Tongue (tissue), 2 donors: ENCODE measurements around the gene AFTPH. TPM values are rescaled to one million over a fixed set of nuclear protein-coding genes. Genes with fewer than 3 reads are reported as not detected.
"Not testable (repeated sequence)": the region's sequence is repeated elsewhere in the genome, so short reads cannot be mapped to it uniquely, and the experiment has no call there.

Experiments used
- DNase-seq: peaks from one replicate; pipeline ENCODE4 v3.0.0-alpha.2; 2015
- total RNA-seq: library from RNA; depleted of rRNA; stranded (reverse); fragments of >200 nt; gene quantifications from one replicate; pipeline ENCODE4 v1.2.3, GENCODE V29; 2014

AFTPH gene
- total RNA-seq, 1 donor from 2014 or later = 38.9 TPM

- DNase-seq = no peak
Measured at GRCh38 chr2:64500549-64500948, 23.6 kb upstream of the AFTPH start.

DNA sequence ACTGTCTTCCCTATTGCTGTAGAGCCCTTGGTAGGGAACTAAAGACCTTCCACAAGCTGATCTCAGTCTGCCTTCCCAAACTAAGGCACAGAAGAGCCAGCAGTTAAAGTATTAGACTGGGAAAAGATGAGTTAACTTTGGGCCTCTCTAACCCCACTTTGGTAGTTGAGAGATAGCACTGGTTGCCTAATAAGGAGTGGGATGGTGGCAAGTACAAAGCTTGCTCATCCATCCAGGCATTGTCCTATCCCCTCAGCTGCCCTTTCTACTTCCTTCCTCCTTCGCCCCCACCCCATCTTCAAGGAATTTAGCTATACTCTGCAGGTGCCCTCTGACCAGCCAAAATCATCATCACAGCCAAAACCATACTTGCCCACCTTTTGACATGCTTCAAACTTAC is 22.2 kb upstream of the AFTPH start:
- DNase-seq = no peak

- DNase-seq = no peak
Measured at GRCh38 chr2:64502860-64503259, 21.3 kb upstream of the AFTPH start.

- no peak for DNase-seq
Measured at GRCh38 chr2:64504774-64505720, 19.1 kb upstream of the AFTPH start.

DNA sequence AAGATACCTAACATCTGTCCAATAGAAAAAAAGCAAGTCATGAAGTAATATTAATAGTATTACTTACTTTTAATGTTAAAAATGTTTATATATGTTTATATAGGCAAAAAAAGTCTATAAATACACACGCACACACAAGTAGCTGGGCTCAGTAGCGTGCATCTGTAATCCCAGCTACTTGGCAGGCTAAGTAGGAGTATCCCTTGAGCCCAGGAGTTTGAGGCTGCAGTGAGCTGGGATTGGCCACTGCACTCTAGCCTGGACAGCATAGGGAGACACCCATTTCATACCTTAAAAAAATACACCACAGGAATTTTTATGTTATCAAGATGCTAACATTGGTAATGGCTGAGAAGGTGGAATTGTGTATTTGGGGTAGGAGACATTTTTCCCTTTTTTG is 17.4 kb upstream of the AFTPH start:
- DNase-seq = no peak

DNA sequence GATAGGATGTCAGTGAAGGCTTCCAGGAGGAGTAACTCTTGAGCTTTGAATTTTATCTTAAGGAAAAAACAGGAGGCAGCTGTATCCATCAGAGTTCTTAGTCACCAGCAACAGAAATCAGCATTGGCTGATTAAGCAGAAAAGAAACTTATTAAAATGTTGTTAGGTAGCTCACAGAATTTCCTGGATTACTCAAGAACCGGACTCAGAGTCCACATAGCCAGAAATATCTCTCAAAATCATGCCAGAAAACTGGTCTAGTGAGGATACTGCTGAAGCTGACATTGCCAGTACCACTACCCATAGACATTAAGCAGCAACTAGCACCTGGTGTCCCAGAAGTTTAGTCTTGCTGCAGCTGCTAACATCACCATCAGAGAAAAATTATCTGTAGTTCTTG is 10.1 kb upstream of the AFTPH start:
- no peak for DNase-seq

GRCh38 chr2:64515086-64515485 is 9.0 kb upstream of the AFTPH start:
- no peak for DNase-seq

- peak; percentile 36 for DNase-seq
Measured at GRCh38 chr2:64516651-64517510, 7.2 kb upstream of the AFTPH start.

- no peak for DNase-seq
Measured at GRCh38 chr2:64517511-64517884, 6.6 kb upstream of the AFTPH start.

DNA sequence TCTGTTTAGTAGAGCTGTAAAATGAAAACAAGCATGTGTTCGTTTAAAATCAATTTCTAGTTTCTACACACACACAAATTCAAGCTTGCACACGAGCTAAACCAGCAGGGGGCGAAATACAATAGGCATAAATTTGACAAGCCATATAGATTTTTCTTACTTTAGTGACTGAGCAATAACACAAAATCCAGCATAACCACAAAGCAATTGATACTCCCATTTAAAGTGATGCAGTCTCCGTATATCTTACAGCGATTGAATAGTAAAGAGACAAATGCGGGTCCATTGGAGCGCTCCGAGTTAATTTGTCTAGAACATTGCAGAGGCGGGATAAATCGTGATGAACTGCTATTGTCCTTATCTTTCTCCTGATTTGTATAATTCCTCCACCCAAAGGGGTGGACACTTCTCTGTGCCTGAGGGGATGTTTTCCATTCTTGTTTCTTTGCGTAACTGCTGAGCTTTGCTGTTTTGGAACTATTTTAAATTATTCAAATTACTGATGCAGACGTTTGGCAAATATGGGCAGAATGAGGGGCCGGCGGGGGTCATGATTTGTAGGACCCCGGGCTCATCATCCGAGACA is 1.2 kb upstream of the AFTPH start:
- peak; percentile 94 for DNase-seq

- peak; percentile 53 for DNase-seq
Measured at GRCh38 chr2:64524604-64525316, 632 bp downstream of the AFTPH start.

- DNase-seq = peak; percentile 34
Measured at GRCh38 chr2:64525317-64525613, 1.1 kb downstream of the AFTPH start.

DNA sequence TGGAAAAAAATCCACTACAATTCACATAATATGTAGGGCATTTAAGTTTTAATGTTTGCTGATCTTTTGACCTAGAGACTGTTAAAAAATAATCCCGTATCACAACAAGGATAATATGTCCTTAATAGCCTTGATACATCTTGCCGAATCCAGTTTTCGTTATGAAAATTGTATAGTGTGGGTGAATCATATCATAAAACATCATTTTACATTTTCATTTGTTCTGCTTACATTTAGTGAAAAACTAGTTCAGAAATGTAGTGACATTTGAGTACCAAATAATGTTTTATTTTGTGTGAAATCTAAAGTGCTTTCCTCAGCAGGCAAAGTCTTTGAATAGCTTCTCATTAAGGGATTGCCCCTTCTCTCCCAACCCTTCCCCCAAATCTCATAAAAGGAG is 1.9 kb downstream of the AFTPH start:
- DNase-seq = no peak

DNA sequence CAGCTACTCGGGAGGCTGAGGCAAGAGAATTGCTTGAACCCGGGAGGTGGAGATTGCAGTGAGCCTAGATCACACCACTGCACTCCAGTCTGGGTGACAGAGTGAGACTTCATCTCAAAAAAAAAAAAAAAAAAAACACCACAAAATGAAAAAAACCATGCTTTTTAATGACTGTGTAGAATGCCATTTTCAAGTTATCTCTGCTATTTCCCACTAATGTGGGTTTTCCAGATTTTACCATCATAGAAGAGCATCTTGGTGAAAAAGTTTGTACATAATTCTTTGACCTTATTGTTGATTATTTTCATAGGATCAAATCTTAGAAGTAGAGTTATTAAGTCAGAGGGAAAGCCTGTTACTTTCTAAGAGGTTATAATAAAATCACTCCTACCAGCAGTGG is 6.8 kb downstream of the AFTPH start:
- DNase-seq = not testable (repeated sequence)

- no peak for DNase-seq
Measured at GRCh38 chr2:64532030-64532429, 7.9 kb downstream of the AFTPH start.

GRCh38 chr2:64533882-64534281 is 9.8 kb downstream of the AFTPH start:
- DNase-seq = no peak

GRCh38 chr2:64534363-64534762 is 10.2 kb downstream of the AFTPH start:
- DNase-seq = no peak

- DNase-seq = no peak
Measured at GRCh38 chr2:64535024-64535423, 10.9 kb downstream of the AFTPH start.

GRCh38 chr2:64537991-64538390 is 13.9 kb downstream of the AFTPH start:
- no peak for DNase-seq

DNA sequence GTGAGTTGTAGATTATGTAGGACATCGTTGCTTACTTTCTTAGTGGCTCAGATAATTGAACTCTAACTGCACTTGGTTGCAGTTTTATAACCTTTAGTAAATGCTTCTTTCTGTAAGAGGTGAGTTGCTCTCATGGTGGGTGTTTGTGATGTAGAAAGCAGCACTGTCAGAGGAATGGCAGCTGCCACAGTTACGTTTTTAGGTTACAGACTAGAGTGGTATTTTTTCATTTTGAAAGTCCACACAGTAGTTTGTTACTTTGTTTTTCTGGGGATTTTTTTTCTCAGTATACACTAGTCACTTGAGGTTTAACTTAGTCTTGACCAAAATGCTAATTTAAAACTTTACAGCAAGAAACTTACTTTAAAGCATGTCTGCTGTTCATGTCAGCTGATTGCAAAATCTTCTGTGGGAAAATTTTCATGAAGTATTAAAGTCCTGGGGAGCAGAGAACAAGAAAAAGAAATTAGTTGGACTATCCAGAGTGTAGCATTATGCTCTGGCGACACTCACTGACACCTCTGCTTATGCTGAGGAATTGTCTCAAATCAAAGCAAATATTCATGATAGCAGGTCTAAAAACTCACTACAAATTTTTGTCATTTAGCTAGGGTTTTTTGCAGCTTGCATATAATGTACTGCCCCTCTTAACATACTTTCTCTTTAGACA is 14.8 kb downstream of the AFTPH start:
- DNase-seq = no peak

DNA sequence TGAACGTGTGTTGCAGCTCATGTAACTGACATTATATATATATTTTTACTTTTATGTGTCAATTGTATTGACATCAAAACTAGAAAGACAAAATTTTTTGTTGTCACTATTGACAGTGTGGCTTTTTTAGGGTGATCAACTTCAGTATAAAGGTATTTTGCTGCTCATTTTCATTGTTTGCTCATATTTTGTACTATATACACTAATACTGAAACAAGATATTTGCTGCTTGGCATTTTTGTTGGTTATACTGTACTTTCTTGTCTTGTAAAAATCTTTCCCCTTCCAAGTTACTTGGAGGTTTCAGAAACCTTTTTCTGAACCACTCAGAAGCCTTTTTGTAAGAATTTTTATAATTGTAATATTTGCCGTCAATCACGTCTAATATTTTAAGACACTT is 16.5 kb downstream of the AFTPH start:
- no peak for DNase-seq

GRCh38 chr2:64541547-64541946 is 17.4 kb downstream of the AFTPH start:
- no peak for DNase-seq
